ENCODE data around the gene ASXL3.

ASXL3 gene

DNA sequence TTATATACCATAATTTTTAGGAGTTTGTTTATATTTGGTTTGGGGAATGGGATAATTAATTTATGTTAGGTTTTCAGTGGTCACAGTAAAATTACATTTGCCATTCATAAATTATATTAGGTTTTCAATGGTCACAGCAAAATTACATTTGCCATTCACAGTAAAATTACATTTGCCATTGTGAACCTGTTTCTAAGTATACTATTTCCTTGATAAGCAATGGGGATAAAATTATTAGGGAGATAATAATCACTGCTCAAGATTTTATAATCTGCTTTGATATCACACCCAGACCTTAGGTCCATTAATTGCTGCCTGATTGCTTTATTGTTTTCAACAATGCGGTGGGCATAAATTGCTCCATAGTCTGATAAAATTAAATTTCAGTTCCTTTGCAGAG lies 124.6 kb downstream of the ASXL3 start:
- Histone ChIP-seq H3K36me3 (ENCODE audit: control insufficient read depth, low read length) (no peaks in the 10 kb centered on the region), H3K4me2 (ENCODE audit: low read length) (no peak overlapping the region), H3K4me1 (ENCODE audit: control insufficient read depth, low read length) (no peaks in the 10 kb centered on the region), H3F3A (ENCODE audit: control insufficient read depth, insufficient read depth) (no peaks in the 10 kb centered on the region), H3K27ac (ENCODE audit: low read depth, low read length) (no peak overlapping the region), H3K27me3 (ENCODE audit: control insufficient read depth, low read length) (no peaks in the 10 kb centered on the region), H4K20me1 (ENCODE audit: control insufficient read depth, insufficient read depth, low read depth, low read length) (no peaks in the 10 kb centered on the region), H3K9me3 (ENCODE audit: control insufficient read depth, insufficient read depth, low read length) (no peaks in the 10 kb centered on the region), H3K79me2 (ENCODE audit: control insufficient read depth, low read length) (no peaks in the 10 kb centered on the region), H3K9me2 (replicated peaks; ENCODE audit: control insufficient read depth, low read length) (no peaks in the 10 kb centered on the region), H3K4me3 (ENCODE audit: low read length) (no peak overlapping the region)
- TF ChIP-seq, protein P1, sequence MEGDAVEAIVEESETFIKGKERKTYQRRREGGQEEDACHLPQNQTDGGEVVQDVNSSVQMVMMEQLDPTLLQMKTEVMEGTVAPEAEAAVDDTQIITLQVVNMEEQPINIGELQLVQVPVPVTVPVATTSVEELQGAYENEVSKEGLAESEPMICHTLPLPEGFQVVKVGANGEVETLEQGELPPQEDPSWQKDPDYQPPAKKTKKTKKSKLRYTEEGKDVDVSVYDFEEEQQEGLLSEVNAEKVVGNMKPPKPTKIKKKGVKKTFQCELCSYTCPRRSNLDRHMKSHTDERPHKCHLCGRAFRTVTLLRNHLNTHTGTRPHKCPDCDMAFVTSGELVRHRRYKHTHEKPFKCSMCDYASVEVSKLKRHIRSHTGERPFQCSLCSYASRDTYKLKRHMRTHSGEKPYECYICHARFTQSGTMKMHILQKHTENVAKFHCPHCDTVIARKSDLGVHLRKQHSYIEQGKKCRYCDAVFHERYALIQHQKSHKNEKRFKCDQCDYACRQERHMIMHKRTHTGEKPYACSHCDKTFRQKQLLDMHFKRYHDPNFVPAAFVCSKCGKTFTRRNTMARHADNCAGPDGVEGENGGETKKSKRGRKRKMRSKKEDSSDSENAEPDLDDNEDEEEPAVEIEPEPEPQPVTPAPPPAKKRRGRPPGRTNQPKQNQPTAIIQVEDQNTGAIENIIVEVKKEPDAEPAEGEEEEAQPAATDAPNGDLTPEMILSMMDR (IDR thresholded peaks at IDR 0.05; ENCODE audit: low read depth, low read length, poor library complexity, severe bottlenecking) = no peak
- no peak for TF ChIP-seq EZH2phosphoT487 (IDR thresholded peaks at IDR 0.05; ENCODE audit: borderline replicate concordance, low read length)

DNA sequence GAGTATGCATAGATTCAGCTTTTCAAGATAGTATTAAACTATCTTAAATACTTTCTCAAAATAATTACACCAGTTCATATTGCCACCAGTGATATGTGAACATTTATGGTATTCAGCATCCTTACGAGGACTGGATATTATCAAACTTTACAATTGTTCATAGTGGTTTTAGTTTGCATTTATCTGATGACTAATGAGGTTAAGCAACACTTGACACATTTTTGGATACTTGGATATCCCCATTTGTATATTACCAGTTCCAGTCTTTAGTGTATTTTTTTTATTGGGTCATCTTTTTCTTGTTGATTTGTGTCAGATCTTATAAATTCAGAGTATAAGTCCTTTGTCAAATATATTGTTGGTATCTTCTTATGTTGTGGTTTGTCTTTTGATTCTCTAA lies 128.4 kb downstream of the ASXL3 start:
- TF ChIP-seq EZH2phosphoT487 (IDR thresholded peaks at IDR 0.05; ENCODE audit: borderline replicate concordance, low read length) = no peak
- TF ChIP-seq, protein P1 (IDR thresholded peaks at IDR 0.05; ENCODE audit: low read depth, low read length, poor library complexity, severe bottlenecking) = no peak
- H3K36me3 ChIP-seq (ENCODE audit: control insufficient read depth, low read length) = no peaks in the 10 kb centered on the region
- H3K27ac ChIP-seq (ENCODE audit: low read depth, low read length) = no peak overlapping the region

DNA sequence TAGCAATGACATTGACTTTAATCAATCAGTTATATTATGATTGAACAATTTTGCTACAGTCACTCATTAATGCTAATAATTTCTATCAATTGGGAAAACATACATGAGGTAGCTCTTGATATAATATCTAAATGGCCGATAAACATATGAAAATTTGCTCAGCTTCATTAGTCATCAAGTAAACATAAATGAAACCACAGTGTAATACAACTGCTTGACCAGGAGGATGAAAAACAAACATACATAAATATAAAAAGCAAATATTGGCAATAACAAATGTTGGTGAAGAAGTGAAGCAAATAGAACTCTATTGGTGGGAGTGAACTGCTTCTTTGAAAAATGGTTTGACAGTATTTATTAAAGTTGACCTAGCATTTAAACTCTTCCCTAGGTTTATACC lies 130.9 kb downstream of the ASXL3 start:
- Histone ChIP-seq H3K36me3 (ENCODE audit: control insufficient read depth, low read length) (no peaks in the 10 kb centered on the region), H3K79me2 (ENCODE audit: control insufficient read depth, low read length) (no peaks in the 10 kb centered on the region), H3K9me3 (ENCODE audit: control insufficient read depth, insufficient read depth, low read length) (no peaks in the 10 kb centered on the region)

More for the DNA sequence above, 128.4 kb downstream of the ASXL3 start:
- H3K4me2 ChIP-seq (ENCODE audit: low read length) = no peak overlapping the region
- no peak overlapping the region for H3K4me3 ChIP-seq (ENCODE audit: low read length)
- H3K9me3 ChIP-seq (ENCODE audit: control insufficient read depth, insufficient read depth, low read length) = no peaks in the 10 kb centered on the region
- no peaks in the 10 kb centered on the region for H3K4me1 ChIP-seq (ENCODE audit: control insufficient read depth, low read length)
- H3K79me2 ChIP-seq (ENCODE audit: control insufficient read depth, low read length) = no peaks in the 10 kb centered on the region
- H3K27me3 ChIP-seq (ENCODE audit: control insufficient read depth, low read length) = no peaks in the 10 kb centered on the region
- no peaks in the 10 kb centered on the region for H4K20me1 ChIP-seq (ENCODE audit: control insufficient read depth, insufficient read depth, low read depth, low read length)
- H3K9me2 ChIP-seq (replicated peaks; ENCODE audit: control insufficient read depth, low read length) = no peaks in the 10 kb centered on the region
- H3F3A ChIP-seq (ENCODE audit: control insufficient read depth, insufficient read depth) = no peaks in the 10 kb centered on the region

More for the DNA sequence above, 130.9 kb downstream of the ASXL3 start:
- no peaks in the 10 kb centered on the region for H3K9me2 ChIP-seq (replicated peaks; ENCODE audit: control insufficient read depth, low read length)
- H3K4me2 ChIP-seq (ENCODE audit: low read length) = no peak overlapping the region
- H3K27me3 ChIP-seq (ENCODE audit: control insufficient read depth, low read length) = no peaks in the 10 kb centered on the region
- no peaks in the 10 kb centered on the region for H4K20me1 ChIP-seq (ENCODE audit: control insufficient read depth, insufficient read depth, low read depth, low read length)
- H3K4me3 ChIP-seq (ENCODE audit: low read length) = no peak overlapping the region
- no peak overlapping the region for H3K27ac ChIP-seq (ENCODE audit: low read depth, low read length)
- no peaks in the 10 kb centered on the region for H3F3A ChIP-seq (ENCODE audit: control insufficient read depth, insufficient read depth)
- no peaks in the 10 kb centered on the region for H3K4me1 ChIP-seq (ENCODE audit: control insufficient read depth, low read length)
- TF ChIP-seq, protein P1 (IDR thresholded peaks at IDR 0.05; ENCODE audit: low read depth, low read length, poor library complexity, severe bottlenecking) = no peak
- no peak for TF ChIP-seq EZH2phosphoT487 (IDR thresholded peaks at IDR 0.05; ENCODE audit: borderline replicate concordance, low read length)

All from DOHH2 (cell line).